ENCODE measurements around the gene SLC6A17. TPM values are rescaled to one million over a fixed set of nuclear protein-coding genes. Genes with fewer than 3 reads are reported as not detected.

Gene SLC6A17
- total RNA-seq, 1 donor from 2014 or later = 1.6 TPM

GRCh38 chr1:110243146-110243545 lies 92.9 kb downstream of the SLC6A17 start:
- no peak overlapping the region for H3K4me3 Mint-ChIP-seq (ENCODE audit: unreplicated experiment)
- peaks cover 8% of the 10 kb centered on the region for H3K4me1 Mint-ChIP-seq (ENCODE audit: low read depth)
- H3K9me3 Mint-ChIP-seq (ENCODE audit: low read depth) = no peaks in the 10 kb centered on the region
- H3K36me3 Mint-ChIP-seq (ENCODE audit: low read depth) = peaks cover 1% of the 10 kb centered on the region
- peaks cover 23% of the 10 kb centered on the region for H3K27me3 Mint-ChIP-seq (ENCODE audit: low read depth)
- TF ChIP-seq, protein P1, sequence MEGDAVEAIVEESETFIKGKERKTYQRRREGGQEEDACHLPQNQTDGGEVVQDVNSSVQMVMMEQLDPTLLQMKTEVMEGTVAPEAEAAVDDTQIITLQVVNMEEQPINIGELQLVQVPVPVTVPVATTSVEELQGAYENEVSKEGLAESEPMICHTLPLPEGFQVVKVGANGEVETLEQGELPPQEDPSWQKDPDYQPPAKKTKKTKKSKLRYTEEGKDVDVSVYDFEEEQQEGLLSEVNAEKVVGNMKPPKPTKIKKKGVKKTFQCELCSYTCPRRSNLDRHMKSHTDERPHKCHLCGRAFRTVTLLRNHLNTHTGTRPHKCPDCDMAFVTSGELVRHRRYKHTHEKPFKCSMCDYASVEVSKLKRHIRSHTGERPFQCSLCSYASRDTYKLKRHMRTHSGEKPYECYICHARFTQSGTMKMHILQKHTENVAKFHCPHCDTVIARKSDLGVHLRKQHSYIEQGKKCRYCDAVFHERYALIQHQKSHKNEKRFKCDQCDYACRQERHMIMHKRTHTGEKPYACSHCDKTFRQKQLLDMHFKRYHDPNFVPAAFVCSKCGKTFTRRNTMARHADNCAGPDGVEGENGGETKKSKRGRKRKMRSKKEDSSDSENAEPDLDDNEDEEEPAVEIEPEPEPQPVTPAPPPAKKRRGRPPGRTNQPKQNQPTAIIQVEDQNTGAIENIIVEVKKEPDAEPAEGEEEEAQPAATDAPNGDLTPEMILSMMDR (IDR thresholded peaks at IDR 0.05) = no peak
- no peak for DNase-seq (ENCODE audit: low spot score)
- no peak overlapping the region for H3K27ac Mint-ChIP-seq (ENCODE audit: unreplicated experiment)

- Mint-ChIP-seq H3K27ac (ENCODE audit: unreplicated experiment) (no peak overlapping the region), H3K4me1 (ENCODE audit: low read depth) (peaks cover 8% of the 10 kb centered on the region), H3K36me3 (ENCODE audit: low read depth) (no peaks in the 10 kb centered on the region), H3K9me3 (ENCODE audit: low read depth) (no peaks in the 10 kb centered on the region), H3K27me3 (ENCODE audit: low read depth) (peaks cover 23% of the 10 kb centered on the region), H3K4me3 (ENCODE audit: unreplicated experiment) (no peak overlapping the region)
- TF ChIP-seq, protein P1 (IDR thresholded peaks at IDR 0.05) = no peak
- DNase-seq (ENCODE audit: low spot score) = no peak
Observed at GRCh38 chr1:110243574-110243973, 93.3 kb downstream of the SLC6A17 start.

DNA sequence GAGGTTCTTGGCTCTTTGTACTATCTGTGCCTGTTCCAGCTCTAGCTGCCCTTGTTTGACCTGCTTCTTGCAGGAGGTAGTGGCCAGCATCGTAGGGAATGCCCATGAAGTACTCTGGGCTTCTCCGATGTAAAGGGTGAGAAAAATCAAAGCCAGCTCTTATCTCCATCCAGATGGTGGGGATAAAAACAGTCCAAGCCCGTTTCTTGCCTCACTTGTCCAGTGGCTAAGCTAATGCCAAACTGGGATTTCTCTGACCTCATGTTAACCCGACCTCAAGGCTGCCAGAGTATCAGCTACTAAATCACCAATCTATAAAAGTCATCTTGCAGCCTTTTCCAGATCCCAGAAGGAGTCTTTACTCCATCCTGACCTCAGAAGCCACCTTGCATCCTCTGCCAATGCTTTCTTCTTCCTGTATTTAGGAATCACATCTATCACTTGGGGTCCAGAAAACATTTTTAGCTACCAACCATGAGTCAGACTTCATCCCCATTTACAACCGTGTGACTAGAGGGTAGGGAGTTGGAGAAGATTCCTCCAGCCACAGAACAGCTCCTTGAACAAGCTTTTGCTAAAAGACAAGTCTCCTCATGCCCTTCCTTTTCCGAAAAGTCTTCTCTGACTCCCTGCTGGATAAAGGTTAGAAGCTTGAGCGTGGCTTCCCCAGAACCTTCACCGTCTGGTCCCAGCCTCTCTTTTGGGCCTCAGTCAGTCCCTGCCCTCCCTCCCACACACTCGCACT lies 95.8 kb downstream of the SLC6A17 start:
- no peak for DNase-seq (ENCODE audit: low spot score)
- Mint-ChIP-seq H3K27me3 (ENCODE audit: low read depth) (peaks cover 24% of the 10 kb centered on the region), H3K9me3 (ENCODE audit: low read depth) (no peaks in the 10 kb centered on the region), H3K36me3 (ENCODE audit: low read depth) (no peaks in the 10 kb centered on the region), H3K27ac (ENCODE audit: unreplicated experiment) (no peak overlapping the region), H3K4me3 (ENCODE audit: unreplicated experiment) (no peak overlapping the region), H3K4me1 (ENCODE audit: low read depth) (no peaks in the 10 kb centered on the region)
- TF ChIP-seq, protein P1 (IDR thresholded peaks at IDR 0.05) = no peak

- no peak overlapping the region for H3K27ac Mint-ChIP-seq (ENCODE audit: unreplicated experiment)
- H3K4me3 Mint-ChIP-seq (ENCODE audit: unreplicated experiment) = no peak overlapping the region
- no peaks in the 10 kb centered on the region for H3K9me3 Mint-ChIP-seq (ENCODE audit: low read depth)
- no peaks in the 10 kb centered on the region for H3K4me1 Mint-ChIP-seq (ENCODE audit: low read depth)
- TF ChIP-seq, protein P1 (IDR thresholded peaks at IDR 0.05) = no peak
- no peaks in the 10 kb centered on the region for H3K36me3 Mint-ChIP-seq (ENCODE audit: low read depth)
- DNase-seq (ENCODE audit: low spot score) = no peak
- H3K27me3 Mint-ChIP-seq (ENCODE audit: low read depth) = peaks cover 20% of the 10 kb centered on the region
Observed at GRCh38 chr1:110248746-110249145, 98.5 kb downstream of the SLC6A17 start.

- Mint-ChIP-seq H3K27me3 (ENCODE audit: low read depth) (peaks cover 22% of the 10 kb centered on the region), H3K27ac (ENCODE audit: unreplicated experiment) (no peak overlapping the region), H3K36me3 (ENCODE audit: low read depth) (no peaks in the 10 kb centered on the region), H3K4me1 (ENCODE audit: low read depth) (no peaks in the 10 kb centered on the region), H3K4me3 (ENCODE audit: unreplicated experiment) (no peak overlapping the region), H3K9me3 (ENCODE audit: low read depth) (no peaks in the 10 kb centered on the region)
- DNase-seq (ENCODE audit: low spot score) = no peak
- TF ChIP-seq, protein P1 (IDR thresholded peaks at IDR 0.05) = no peak
Observed at GRCh38 chr1:110249256-110249655, 99.0 kb downstream of the SLC6A17 start.

All from chondrocyte (in vitro differentiated cells).